ENCODE data around the gene CXCL16. TPM values are rescaled to one million over a fixed set of nuclear protein-coding genes. Genes with fewer than 3 reads are reported as not detected.

CXCL16 gene, protein sequence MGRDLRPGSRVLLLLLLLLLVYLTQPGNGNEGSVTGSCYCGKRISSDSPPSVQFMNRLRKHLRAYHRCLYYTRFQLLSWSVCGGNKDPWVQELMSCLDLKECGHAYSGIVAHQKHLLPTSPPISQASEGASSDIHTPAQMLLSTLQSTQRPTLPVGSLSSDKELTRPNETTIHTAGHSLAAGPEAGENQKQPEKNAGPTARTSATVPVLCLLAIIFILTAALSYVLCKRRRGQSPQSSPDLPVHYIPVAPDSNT
- total RNA-seq (ENCODE audit: unreplicated experiment), result not detected
- long read RNA-seq, result 0 reads

DNA sequence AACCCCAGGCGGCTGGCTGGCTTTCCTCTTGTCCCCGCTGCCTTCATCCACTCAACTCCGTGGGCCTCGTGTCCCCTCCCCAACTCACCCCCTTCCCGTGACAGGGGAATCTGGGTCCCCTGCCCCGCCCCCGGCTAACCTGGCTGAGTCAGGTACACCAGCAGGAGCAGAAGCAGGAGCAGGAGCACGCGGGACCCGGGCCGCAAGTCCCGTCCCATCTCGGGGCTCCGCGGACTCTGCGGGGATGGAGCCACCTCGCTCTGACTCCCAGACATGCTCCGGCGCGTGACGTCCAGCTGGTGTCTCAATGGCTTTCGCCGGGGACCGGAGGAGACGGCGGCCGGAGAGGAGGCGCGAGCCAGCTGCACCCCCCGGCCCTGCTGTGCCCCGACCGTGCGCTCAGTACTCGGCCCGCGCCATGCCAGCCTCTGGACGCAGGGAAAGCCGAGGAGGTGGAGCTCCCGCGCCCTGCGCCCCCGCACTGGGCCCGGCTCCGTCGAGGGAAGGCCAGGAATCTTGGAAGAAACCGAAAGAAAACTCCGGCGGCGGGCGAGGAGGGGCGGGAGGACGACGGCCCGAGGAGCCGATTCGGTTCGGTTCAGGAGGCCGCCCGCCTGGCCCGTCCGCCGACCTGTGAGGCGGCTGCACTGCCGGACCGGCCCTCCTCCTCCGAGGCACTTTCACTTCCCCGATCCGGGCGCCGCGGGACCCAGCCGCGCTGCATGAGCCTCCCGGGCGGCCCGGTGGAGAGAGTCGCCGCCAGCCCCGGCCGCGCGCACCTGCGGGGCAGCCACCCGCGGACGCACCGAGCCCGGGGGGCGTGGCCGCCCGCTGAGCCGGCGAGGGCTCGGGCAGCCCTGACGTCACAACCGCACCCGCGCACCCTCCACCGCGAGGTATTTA is at the start of gene CXCL16, which contains the start of gene ZMYND15:
Gene CXCL16 (minus strand): TSS at position 807 of the 903 bp plus-strand sequence. CDS start 589 bp downstream, at position 218.
Gene ZMYND15 (plus strand): TSS at position 712 of the 903 bp plus-strand sequence. CDS start 716 bp downstream, outside the sequence.
- H3K36me3 Mint-ChIP-seq (ENCODE audit: unreplicated experiment), result peaks cover 7% of the 10 kb centered on the region
- no peaks in the 10 kb centered on the region for H3K4me1 Mint-ChIP-seq (ENCODE audit: low read depth, unreplicated experiment)
- peaks cover 28% of the 10 kb centered on the region for H3K27me3 Mint-ChIP-seq (ENCODE audit: unreplicated experiment)
- peak within 1 kb of the TSS; percentile 68 for H3K4me3 Mint-ChIP-seq (ENCODE audit: unreplicated experiment)
- no peaks in the 10 kb centered on the region for H3K9me3 Mint-ChIP-seq (ENCODE audit: unreplicated experiment)
- peak; percentile 63 for DNase-seq
- TF ChIP-seq, protein P1, sequence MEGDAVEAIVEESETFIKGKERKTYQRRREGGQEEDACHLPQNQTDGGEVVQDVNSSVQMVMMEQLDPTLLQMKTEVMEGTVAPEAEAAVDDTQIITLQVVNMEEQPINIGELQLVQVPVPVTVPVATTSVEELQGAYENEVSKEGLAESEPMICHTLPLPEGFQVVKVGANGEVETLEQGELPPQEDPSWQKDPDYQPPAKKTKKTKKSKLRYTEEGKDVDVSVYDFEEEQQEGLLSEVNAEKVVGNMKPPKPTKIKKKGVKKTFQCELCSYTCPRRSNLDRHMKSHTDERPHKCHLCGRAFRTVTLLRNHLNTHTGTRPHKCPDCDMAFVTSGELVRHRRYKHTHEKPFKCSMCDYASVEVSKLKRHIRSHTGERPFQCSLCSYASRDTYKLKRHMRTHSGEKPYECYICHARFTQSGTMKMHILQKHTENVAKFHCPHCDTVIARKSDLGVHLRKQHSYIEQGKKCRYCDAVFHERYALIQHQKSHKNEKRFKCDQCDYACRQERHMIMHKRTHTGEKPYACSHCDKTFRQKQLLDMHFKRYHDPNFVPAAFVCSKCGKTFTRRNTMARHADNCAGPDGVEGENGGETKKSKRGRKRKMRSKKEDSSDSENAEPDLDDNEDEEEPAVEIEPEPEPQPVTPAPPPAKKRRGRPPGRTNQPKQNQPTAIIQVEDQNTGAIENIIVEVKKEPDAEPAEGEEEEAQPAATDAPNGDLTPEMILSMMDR (IDR thresholded peaks at IDR 0.05; ENCODE audit: partially characterized antibody, unreplicated experiment), result no peak
- peak within 1 kb of the TSS; percentile 41 for H3K27ac Mint-ChIP-seq (ENCODE audit: unreplicated experiment)

DNA sequence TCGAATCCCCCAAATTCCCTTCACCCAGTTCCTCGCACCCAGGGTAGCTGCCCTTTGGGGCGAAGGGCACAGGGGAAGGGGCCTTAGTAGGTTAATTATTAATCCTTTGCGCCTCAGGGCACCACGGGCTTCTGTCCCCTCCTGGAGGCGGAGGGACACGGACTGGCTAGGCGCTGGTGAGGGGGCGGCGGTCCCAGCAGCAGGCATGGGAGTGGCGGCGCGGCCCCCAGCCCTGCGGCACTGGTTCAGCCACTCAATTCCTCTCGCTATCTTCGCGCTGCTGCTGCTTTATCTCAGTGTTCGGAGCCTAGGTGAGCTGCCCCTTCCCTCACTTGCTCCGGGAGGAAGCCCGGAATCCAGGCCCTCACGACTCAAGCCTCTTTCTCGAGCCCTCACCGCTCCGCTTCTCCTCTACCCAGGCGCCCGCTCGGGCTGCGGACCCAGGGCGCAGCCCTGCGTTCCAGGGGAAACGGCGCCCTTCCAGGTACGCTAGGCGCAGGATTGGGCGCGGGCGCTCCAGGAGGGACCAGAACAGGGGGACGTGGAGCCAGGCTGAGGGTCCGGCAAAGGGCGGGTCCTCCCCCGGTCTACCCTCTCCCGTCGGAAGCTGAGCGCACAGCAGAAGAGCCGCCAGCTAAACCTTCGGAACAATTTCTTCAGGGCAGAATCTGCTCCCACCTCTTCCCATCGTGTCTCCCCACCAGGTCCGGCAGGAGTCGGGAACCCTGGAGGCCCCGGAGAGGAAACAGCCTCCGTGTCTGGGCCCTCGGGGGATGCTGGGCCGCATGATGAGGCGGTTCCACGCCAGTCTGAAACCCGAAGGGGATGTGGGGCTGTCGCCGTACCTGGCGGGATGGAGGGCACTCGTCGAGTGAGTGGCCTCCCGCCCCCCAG is 49.3 kb upstream of the CXCL16 start, which contains the start of gene GLTPD2:
Gene GLTPD2 (plus strand): TSS at position 158 of the 894 bp plus-strand sequence. CDS start 48 bp downstream, at position 206.
- TF ChIP-seq, protein P1 (IDR thresholded peaks at IDR 0.05; ENCODE audit: partially characterized antibody, unreplicated experiment), result no peak
- H3K27me3 Mint-ChIP-seq (ENCODE audit: unreplicated experiment), result peaks cover 10% of the 10 kb centered on the region
- peaks cover 7% of the 10 kb centered on the region for H3K9me3 Mint-ChIP-seq (ENCODE audit: unreplicated experiment)
- peak within 1 kb of the TSS; percentile 76 for H3K27ac Mint-ChIP-seq (ENCODE audit: unreplicated experiment)
- no peaks in the 10 kb centered on the region for H3K36me3 Mint-ChIP-seq (ENCODE audit: unreplicated experiment)
- H3K4me3 Mint-ChIP-seq (ENCODE audit: unreplicated experiment), result peak within 1 kb of the TSS; percentile 91
- H3K4me1 Mint-ChIP-seq (ENCODE audit: low read depth, unreplicated experiment), result peaks cover 12% of the 10 kb centered on the region
- peak; percentile 37 for DNase-seq

DNA sequence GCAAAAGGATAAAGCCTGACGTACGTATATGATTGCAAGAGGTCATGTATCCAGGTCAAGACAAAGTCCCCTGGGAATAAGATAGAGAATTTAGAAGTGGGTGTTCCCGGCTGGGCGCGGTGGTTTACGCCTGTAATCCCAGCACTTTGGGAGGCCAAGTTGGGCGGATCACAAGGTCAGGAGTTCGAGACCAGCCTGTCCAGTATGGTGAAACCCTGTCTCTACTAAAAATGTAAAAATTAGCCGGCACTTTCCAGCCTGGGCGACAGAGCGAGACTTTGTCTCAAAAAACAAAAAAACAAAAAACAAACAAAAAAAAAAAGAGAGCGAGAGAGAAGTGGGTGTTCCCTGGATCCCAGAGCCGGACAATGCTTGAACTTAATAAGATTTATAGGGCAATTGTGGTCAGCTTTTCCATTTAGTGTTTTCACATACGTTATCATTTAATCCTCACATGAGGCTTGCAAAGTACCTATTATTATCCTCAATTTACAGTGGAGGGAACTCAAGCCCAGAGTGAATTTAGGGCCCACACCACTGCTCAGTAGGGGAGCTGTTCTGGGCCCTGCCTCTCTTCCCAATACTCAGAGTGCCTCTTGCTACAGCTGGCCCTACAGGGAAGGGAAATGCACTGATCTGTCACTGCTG is 48.6 kb upstream of the CXCL16 start:
- Mint-ChIP-seq H3K27me3 (ENCODE audit: unreplicated experiment) (peaks cover 7% of the 10 kb centered on the region), H3K4me1 (ENCODE audit: low read depth, unreplicated experiment) (peaks cover 12% of the 10 kb centered on the region), H3K27ac (ENCODE audit: unreplicated experiment) (peak overlapping the region; percentile 33), H3K9me3 (ENCODE audit: unreplicated experiment) (peaks cover 7% of the 10 kb centered on the region), H3K4me3 (ENCODE audit: unreplicated experiment) (peak overlapping the region; percentile 80), H3K36me3 (ENCODE audit: unreplicated experiment) (no peaks in the 10 kb centered on the region)
- TF ChIP-seq, protein P1 (IDR thresholded peaks at IDR 0.05; ENCODE audit: partially characterized antibody, unreplicated experiment), result no peak
- no peak for DNase-seq

DNA sequence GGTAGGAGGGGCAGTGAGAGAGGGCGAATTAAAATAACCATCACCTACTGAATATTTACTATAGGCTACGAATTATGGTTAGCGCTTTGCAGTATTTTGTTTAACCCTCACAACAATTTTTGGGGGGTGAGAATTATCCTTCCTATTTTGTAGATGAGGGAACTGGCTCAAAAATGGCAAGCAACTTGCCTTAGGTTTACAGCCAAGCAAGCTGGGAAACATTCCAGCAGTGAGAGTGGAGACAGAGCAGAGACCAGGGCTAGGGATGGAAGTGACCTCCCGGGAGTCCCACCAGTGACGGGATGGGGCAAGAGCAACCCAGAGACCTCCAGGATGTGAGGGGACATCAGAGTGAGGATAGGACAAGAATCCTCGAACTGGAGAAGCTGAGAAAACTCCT is 46.8 kb upstream of the CXCL16 start:
- TF ChIP-seq, protein P1 (IDR thresholded peaks at IDR 0.05; ENCODE audit: partially characterized antibody, unreplicated experiment), result no peak
- Mint-ChIP-seq H3K27ac (ENCODE audit: unreplicated experiment) (peak overlapping the region; percentile 43), H3K4me3 (ENCODE audit: unreplicated experiment) (no peak overlapping the region), H3K9me3 (ENCODE audit: unreplicated experiment) (peaks cover 7% of the 10 kb centered on the region), H3K36me3 (ENCODE audit: unreplicated experiment) (no peaks in the 10 kb centered on the region), H3K4me1 (ENCODE audit: low read depth, unreplicated experiment) (peaks cover 12% of the 10 kb centered on the region), H3K27me3 (ENCODE audit: unreplicated experiment) (peaks cover 7% of the 10 kb centered on the region)
- no peak for DNase-seq
